WTC11 (cell line): ENCODE results near the gene SLCO4A1. TPM values are rescaled to one million over a fixed set of nuclear protein-coding genes. Genes with fewer than 3 reads are reported as not detected.

Experiments used
- ATAC-seq: fragments of 200-7000 bp; cut with Tn5 transposase; 2 replicates; pipeline ENCODE4 v1.10.0; 2021; ENCODE audit warnings: mild to moderate bottlenecking, moderate library complexity
- CTCF ChIA-PET: fragments of 300-600 bp; sonication (Branson Sonifier 250); formaldehyde crosslinking; loops from one replicate; lab custom pipeline; 2021; ENCODE audit warnings: antibody characterized with exemption; lab: Charles Lee
- POLR2A ChIA-PET: fragments of 350-600 bp; sonication (Branson Sonifier 250); formaldehyde crosslinking; loops from one replicate; lab custom pipeline; 2021; ENCODE audit warnings: antibody characterized with exemption; lab: Charles Lee
- DNase-seq: peaks from one replicate; pipeline ENCODE4 v3.0.0; 2021; ENCODE audit warnings: low spot score
- H3K27ac Mint-ChIP-seq: 2 replicates; pipeline ENCODE4 v1.8.0; 2021; ENCODE audit warnings: mixed read lengths
- H3K27me3 Mint-ChIP-seq: 2 replicates; pipeline ENCODE4 v1.8.0; 2021; ENCODE audit warnings: low read depth, mild to moderate bottlenecking, moderate library complexity, mixed read lengths
- H3K36me3 Mint-ChIP-seq: 2 replicates; pipeline ENCODE4 v1.8.0; 2021; ENCODE audit warnings: mixed read lengths
- H3K4me1 Mint-ChIP-seq: 2 replicates; pipeline ENCODE4 v1.8.0; 2022; ENCODE audit warnings: mixed read lengths
- H3K4me3 Mint-ChIP-seq: 2 replicates; pipeline ENCODE4 v1.8.0; 2021; ENCODE audit warnings: mild to moderate bottlenecking, moderate library complexity, mixed read lengths
- H3K9me3 Mint-ChIP-seq: 2 replicates; pipeline ENCODE4 v1.8.0; 2021; ENCODE audit warnings: mixed read lengths
- CREB1 ChIP-seq: sonication (generic); formaldehyde crosslinking; IDR thresholded peaks from 2 replicates; pipeline ENCODE4 v1.8.0; 2023; ENCODE audit warnings: mild to moderate bottlenecking, missing genetic modification reagents
- EMX1 ChIP-seq: fragments of 250-450 bp; sonication (Bioruptor Pico); IDR thresholded peaks from 2 replicates; pipeline ENCODE4 v1.8.0; 2021; ENCODE audit warnings: mild to moderate bottlenecking
- FOXK1 ChIP-seq: sonication (generic); formaldehyde crosslinking; IDR thresholded peaks from 2 replicates; pipeline ENCODE4 v1.8.0; 2022; ENCODE audit warnings: mild to moderate bottlenecking, moderate library complexity, missing genetic modification reagents
- JUN ChIP-seq: sonication (generic); formaldehyde crosslinking; IDR thresholded peaks from 2 replicates; pipeline ENCODE4 v1.8.0; 2023; ENCODE audit warnings: mild to moderate bottlenecking, missing genetic modification reagents
- MYBL2 ChIP-seq: sonication (generic); formaldehyde crosslinking; IDR thresholded peaks from 2 replicates; pipeline ENCODE4 v1.8.1; 2023; ENCODE audit warnings: mild to moderate bottlenecking, moderate library complexity, missing genetic modification reagents
- NFATC4 ChIP-seq: fragments of 250-450 bp; sonication (Bioruptor Pico); IDR thresholded peaks from 2 replicates; pipeline ENCODE4 v1.9.0; 2021; ENCODE audit warnings: mild to moderate bottlenecking
- NFYB ChIP-seq: sonication (generic); formaldehyde crosslinking; conservative IDR thresholded peaks from 2 replicates; pipeline ENCODE4 v1.8.0; 2022; ENCODE audit warnings: low read depth, missing genetic modification reagents
- NR3C1 ChIP-seq: sonication (generic); formaldehyde crosslinking; conservative IDR thresholded peaks from 2 replicates; pipeline ENCODE4 v1.8.1; 2023; ENCODE audit warnings: low read depth, mild to moderate bottlenecking, missing genetic modification reagents
- RORB ChIP-seq: fragments of 250-450 bp; sonication (Bioruptor Pico); IDR thresholded peaks from 2 replicates; pipeline ENCODE4 v1.9.0; 2021; ENCODE audit warnings: mild to moderate bottlenecking
- SMAD3 ChIP-seq: sonication (generic); formaldehyde crosslinking; IDR thresholded peaks from 2 replicates; pipeline ENCODE4 v1.8.0; 2022; ENCODE audit warnings: missing genetic modification reagents, mild to moderate bottlenecking, borderline replicate concordance
- SMAD4 ChIP-seq: sonication (generic); formaldehyde crosslinking; IDR thresholded peaks from 2 replicates; pipeline ENCODE4 v1.8.0; 2022; ENCODE audit warnings: mild to moderate bottlenecking, missing genetic modification reagents
- SOX15 ChIP-seq: fragments of 250-450 bp; sonication (Bioruptor Pico); IDR thresholded peaks from 2 replicates; pipeline ENCODE4 v1.9.0; 2021; ENCODE audit warnings: mild to moderate bottlenecking
- TEAD1 ChIP-seq: sonication (generic); formaldehyde crosslinking; IDR thresholded peaks from 2 replicates; pipeline ENCODE4 v1.8.0; 2022; ENCODE audit warnings: mild to moderate bottlenecking, missing genetic modification reagents
- TP53 ChIP-seq: sonication (generic); formaldehyde crosslinking; IDR thresholded peaks from 2 replicates; pipeline ENCODE4 v1.8.1; 2023; ENCODE audit warnings: mild to moderate bottlenecking, missing genetic modification reagents
- ZBTB21 ChIP-seq: sonication (generic); formaldehyde crosslinking; IDR thresholded peaks from 2 replicates; pipeline ENCODE4 v1.8.1; 2023; ENCODE audit warnings: mild to moderate bottlenecking, missing genetic modification reagents, borderline replicate concordance
- ZNF219 ChIP-seq: sonication (generic); formaldehyde crosslinking; IDR thresholded peaks from 2 replicates; pipeline ENCODE4 v1.8.0; 2023; ENCODE audit warnings: missing genetic modification reagents, mild to moderate bottlenecking, borderline replicate concordance
- ZNF396 ChIP-seq: fragments of 250-450 bp; sonication (Bioruptor Pico); IDR thresholded peaks from 2 replicates; pipeline ENCODE4 v1.8.0; 2021; ENCODE audit warnings: mild to moderate bottlenecking, moderate library complexity, borderline replicate concordance
- total RNA-seq: library from RNA; stranded (reverse); gene quantifications from 3 replicates; pipeline ENCODE4 v1.2.3, GENCODE V29; 2021
- TF ChIP-seq, protein P1 (sequence below): sonication (generic); formaldehyde crosslinking; IDR thresholded peaks from 2 replicates; pipeline ENCODE4 v1.8.0; 2023; ENCODE audit warnings: mild to moderate bottlenecking, missing genetic modification reagents
- TF ChIP-seq, protein P2 (sequence below): fragments of 250-450 bp; sonication (Bioruptor Pico); conservative IDR thresholded peaks from 2 replicates; pipeline ENCODE4 v1.9.0; 2021; ENCODE audit warnings: mild to moderate bottlenecking
- TF ChIP-seq, protein P3 (sequence below): sonication (generic); formaldehyde crosslinking; IDR thresholded peaks from 2 replicates; pipeline ENCODE4 v1.8.0; 2023; ENCODE audit warnings: missing genetic modification reagents, mild to moderate bottlenecking, borderline replicate concordance
- TF ChIP-seq, protein P4 (sequence below): sonication (generic); formaldehyde crosslinking; IDR thresholded peaks from 2 replicates; pipeline ENCODE4 v1.8.0; 2022; ENCODE audit warnings: mild to moderate bottlenecking, missing genetic modification reagents
- TF ChIP-seq, protein P5 (sequence below): sonication (generic); formaldehyde crosslinking; IDR thresholded peaks from 2 replicates; pipeline ENCODE4 v1.8.1; 2023; ENCODE audit warnings: mild to moderate bottlenecking, missing genetic modification reagents, borderline replicate concordance

Gene SLCO4A1
- total RNA-seq, 1 experiment from 2014 or later = 19.9 TPM

DNA sequence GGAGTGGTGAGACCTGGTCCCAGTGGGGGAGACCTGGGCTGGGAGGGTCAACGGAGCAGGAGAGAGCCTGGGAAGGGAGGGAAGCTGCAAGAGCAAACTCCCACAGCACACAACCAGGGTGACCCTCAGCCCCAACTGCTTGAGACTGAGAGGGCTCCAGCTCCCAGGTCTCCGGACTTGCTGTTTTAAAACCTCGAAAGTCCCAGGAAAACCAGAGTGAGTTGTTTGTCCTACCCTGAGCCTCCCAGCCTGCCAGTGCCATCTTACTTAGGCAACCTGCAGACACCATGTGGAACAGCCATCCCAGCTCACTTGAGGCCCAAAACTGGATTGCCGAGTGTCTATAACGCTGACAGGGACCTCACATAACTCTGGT lies 61.5 kb downstream of the SLCO4A1 start:
- Mint-ChIP-seq H3K27ac (no peak overlapping the region), H3K4me3 (no peak overlapping the region), H3K36me3 (no peaks in the 10 kb centered on the region), H3K9me3 (no peaks in the 10 kb centered on the region), H3K27me3 (peaks cover 9% of the 10 kb centered on the region), H3K4me1 (0 out of 2 replicates have a peak, but pooled peaks cover 3% of the 10 kb centered on the region)
- TF ChIP-seq TP53 (CRISPR knock-in tag) = no peak
- TF ChIP-seq ZBTB21 (CRISPR knock-in tag) = no peak
- TF ChIP-seq RORB (CRISPR knock-in tag) = no peak
- TF ChIP-seq ZNF219 (CRISPR knock-in tag) = no peak
- no peak for TF ChIP-seq SMAD4
- no peak for TF ChIP-seq SMAD3 (CRISPR knock-in tag)
- no peak for TF ChIP-seq CREB1 (CRISPR knock-in tag)
- no peak for TF ChIP-seq FOXK1 (CRISPR knock-in tag)
- no peak for TF ChIP-seq ZNF396 (CRISPR knock-in tag)
- TF ChIP-seq, protein P1, sequence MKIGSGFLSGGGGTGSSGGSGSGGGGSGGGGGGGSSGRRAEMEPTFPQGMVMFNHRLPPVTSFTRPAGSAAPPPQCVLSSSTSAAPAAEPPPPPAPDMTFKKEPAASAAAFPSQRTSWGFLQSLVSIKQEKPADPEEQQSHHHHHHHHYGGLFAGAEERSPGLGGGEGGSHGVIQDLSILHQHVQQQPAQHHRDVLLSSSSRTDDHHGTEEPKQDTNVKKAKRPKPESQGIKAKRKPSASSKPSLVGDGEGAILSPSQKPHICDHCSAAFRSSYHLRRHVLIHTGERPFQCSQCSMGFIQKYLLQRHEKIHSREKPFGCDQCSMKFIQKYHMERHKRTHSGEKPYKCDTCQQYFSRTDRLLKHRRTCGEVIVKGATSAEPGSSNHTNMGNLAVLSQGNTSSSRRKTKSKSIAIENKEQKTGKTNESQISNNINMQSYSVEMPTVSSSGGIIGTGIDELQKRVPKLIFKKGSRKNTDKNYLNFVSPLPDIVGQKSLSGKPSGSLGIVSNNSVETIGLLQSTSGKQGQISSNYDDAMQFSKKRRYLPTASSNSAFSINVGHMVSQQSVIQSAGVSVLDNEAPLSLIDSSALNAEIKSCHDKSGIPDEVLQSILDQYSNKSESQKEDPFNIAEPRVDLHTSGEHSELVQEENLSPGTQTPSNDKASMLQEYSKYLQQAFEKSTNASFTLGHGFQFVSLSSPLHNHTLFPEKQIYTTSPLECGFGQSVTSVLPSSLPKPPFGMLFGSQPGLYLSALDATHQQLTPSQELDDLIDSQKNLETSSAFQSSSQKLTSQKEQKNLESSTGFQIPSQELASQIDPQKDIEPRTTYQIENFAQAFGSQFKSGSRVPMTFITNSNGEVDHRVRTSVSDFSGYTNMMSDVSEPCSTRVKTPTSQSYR (CRISPR knock-in tag) = no peak
- TF ChIP-seq, protein P2, sequence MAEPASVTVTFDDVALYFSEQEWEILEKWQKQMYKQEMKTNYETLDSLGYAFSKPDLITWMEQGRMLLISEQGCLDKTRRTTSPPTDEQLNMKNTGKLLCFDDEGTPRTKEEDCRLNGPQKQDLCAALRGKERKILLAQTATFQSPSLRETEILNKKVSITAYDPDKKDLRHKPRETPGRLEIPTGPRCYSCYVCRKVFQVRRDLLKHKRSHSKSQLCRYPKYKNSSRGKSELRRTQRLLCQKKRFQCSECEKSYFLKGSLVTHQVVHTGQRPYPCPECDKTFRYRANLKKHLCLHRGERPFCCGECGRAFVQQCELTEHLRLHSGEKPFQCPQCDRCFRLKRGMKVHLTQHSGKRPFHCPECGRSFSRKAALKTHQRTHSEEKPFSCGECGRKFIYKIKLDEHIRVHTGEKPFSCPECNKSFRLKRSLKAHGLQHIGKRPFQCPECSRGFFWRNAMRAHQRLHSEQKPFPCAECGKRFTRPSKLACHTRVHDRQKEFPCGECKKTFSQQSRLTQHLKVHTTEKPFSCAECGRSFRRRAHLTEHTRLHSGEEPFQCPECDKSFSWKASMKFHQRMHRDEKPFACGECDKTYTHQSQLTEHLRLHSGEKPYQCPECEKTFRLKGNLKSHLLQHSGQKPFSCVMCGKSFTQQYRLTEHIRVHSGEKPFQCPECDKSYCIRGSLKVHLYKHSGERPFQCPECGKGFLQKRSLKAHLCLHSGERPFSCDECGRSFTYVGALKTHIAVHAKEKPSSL (CRISPR knock-in tag) = no peak
- POLR2A ChIA-PET = no interaction called here
- no peak for ATAC-seq
- CTCF ChIA-PET = interaction anchor here (0.5 to 1.6 kb wide), 3 partner anchors 24 to 87 kb away, joined by 3 to 9 read pairs (median 3); no protein-coding TSS in a partner anchor
- DNase-seq = no peak

DNA sequence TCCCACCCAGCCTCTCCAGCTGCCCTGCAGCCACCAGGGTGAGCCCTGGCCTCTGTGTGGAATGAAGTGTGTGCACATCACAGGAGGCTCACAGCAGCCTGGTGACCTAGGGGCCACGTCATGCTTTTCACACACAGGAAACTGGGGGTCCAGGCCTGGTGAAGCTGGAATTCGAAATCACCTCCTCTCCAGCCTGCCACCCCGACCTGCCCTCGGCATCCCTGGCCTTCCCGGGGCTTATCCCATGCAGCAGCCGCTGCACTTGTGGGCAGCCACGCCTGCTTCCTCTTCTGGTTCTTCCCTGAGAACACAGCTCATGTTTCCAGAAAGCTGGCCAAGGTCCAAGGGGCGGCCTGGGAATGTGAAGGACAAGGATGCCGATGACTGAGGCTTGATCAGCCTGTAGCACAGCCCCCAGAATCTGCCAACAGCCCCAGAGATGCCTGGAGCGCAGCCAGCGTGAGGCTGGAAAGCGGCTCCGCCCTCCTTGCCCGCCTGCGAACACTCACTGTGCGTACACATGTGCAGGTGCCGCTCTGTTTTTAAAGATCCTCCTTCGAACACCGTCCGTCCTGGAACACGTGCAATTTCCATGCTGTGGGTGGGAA lies 62.1 kb downstream of the SLCO4A1 start:
- Mint-ChIP-seq H3K27me3 (peaks cover 13% of the 10 kb centered on the region), H3K27ac (no peak overlapping the region), H3K4me1 (0 out of 2 replicates have a peak, but pooled peaks cover 3% of the 10 kb centered on the region), H3K36me3 (no peaks in the 10 kb centered on the region), H3K9me3 (no peaks in the 10 kb centered on the region), H3K4me3 (no peak overlapping the region)
- DNase-seq = no peak
- ChIA-PET CTCF (interaction anchor here (0.5 to 1.6 kb wide), 3 partner anchors 24 to 88 kb away, joined by 3 to 9 read pairs (median 3); no protein-coding TSS in a partner anchor), POLR2A (no interaction called here)
- no peak for ATAC-seq
- no peak for TF ChIP-seq NR3C1 (CRISPR knock-in tag)
- no peak for TF ChIP-seq TEAD1 (CRISPR knock-in tag)
- no peak for TF ChIP-seq EMX1 (CRISPR knock-in tag)
- TF ChIP-seq, protein P3, sequence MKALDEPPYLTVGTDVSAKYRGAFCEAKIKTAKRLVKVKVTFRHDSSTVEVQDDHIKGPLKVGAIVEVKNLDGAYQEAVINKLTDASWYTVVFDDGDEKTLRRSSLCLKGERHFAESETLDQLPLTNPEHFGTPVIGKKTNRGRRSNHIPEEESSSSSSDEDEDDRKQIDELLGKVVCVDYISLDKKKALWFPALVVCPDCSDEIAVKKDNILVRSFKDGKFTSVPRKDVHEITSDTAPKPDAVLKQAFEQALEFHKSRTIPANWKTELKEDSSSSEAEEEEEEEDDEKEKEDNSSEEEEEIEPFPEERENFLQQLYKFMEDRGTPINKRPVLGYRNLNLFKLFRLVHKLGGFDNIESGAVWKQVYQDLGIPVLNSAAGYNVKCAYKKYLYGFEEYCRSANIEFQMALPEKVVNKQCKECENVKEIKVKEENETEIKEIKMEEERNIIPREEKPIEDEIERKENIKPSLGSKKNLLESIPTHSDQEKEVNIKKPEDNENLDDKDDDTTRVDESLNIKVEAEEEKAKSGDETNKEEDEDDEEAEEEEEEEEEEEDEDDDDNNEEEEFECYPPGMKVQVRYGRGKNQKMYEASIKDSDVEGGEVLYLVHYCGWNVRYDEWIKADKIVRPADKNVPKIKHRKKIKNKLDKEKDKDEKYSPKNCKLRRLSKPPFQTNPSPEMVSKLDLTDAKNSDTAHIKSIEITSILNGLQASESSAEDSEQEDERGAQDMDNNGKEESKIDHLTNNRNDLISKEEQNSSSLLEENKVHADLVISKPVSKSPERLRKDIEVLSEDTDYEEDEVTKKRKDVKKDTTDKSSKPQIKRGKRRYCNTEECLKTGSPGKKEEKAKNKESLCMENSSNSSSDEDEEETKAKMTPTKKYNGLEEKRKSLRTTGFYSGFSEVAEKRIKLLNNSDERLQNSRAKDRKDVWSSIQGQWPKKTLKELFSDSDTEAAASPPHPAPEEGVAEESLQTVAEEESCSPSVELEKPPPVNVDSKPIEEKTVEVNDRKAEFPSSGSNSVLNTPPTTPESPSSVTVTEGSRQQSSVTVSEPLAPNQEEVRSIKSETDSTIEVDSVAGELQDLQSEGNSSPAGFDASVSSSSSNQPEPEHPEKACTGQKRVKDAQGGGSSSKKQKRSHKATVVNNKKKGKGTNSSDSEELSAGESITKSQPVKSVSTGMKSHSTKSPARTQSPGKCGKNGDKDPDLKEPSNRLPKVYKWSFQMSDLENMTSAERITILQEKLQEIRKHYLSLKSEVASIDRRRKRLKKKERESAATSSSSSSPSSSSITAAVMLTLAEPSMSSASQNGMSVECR (CRISPR knock-in tag) = no peak
- TF ChIP-seq NFYB (CRISPR knock-in tag) = no peak
- TF ChIP-seq JUN (CRISPR knock-in tag) = no peak
- TF ChIP-seq SOX15 (CRISPR knock-in tag) = no peak
- no peak for TF ChIP-seq MYBL2
- TF ChIP-seq, protein P4, sequence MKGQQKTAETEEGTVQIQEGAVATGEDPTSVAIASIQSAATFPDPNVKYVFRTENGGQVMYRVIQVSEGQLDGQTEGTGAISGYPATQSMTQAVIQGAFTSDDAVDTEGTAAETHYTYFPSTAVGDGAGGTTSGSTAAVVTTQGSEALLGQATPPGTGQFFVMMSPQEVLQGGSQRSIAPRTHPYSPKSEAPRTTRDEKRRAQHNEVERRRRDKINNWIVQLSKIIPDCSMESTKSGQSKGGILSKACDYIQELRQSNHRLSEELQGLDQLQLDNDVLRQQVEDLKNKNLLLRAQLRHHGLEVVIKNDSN = no peak
- TF ChIP-seq NFATC4 (CRISPR knock-in tag) = no peak
- TF ChIP-seq, protein P5, sequence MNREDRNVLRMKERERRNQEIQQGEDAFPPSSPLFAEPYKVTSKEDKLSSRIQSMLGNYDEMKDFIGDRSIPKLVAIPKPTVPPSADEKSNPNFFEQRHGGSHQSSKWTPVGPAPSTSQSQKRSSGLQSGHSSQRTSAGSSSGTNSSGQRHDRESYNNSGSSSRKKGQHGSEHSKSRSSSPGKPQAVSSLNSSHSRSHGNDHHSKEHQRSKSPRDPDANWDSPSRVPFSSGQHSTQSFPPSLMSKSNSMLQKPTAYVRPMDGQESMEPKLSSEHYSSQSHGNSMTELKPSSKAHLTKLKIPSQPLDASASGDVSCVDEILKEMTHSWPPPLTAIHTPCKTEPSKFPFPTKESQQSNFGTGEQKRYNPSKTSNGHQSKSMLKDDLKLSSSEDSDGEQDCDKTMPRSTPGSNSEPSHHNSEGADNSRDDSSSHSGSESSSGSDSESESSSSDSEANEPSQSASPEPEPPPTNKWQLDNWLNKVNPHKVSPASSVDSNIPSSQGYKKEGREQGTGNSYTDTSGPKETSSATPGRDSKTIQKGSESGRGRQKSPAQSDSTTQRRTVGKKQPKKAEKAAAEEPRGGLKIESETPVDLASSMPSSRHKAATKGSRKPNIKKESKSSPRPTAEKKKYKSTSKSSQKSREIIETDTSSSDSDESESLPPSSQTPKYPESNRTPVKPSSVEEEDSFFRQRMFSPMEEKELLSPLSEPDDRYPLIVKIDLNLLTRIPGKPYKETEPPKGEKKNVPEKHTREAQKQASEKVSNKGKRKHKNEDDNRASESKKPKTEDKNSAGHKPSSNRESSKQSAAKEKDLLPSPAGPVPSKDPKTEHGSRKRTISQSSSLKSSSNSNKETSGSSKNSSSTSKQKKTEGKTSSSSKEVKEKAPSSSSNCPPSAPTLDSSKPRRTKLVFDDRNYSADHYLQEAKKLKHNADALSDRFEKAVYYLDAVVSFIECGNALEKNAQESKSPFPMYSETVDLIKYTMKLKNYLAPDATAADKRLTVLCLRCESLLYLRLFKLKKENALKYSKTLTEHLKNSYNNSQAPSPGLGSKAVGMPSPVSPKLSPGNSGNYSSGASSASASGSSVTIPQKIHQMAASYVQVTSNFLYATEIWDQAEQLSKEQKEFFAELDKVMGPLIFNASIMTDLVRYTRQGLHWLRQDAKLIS = no peak
